Measurements from ENCODE around the gene COL27A1. TPM values are rescaled to one million over a fixed set of nuclear protein-coding genes. Genes with fewer than 3 reads are reported as not detected.

Gene COL27A1
- total and polyA plus RNA-seq, 9 of the 15 experiments (the other 6 are each of a cell fraction or from before 2014, with no cell fraction given): 0.07 TPM; not detected in 8

- no peak for TF ChIP-seq SMC3 (conservative IDR thresholded peaks at IDR 0.05; ENCODE audit: insufficient read depth, low read depth, low read length)
These were observed 14.0 kb downstream of the COL27A1 start (continued) for GRCh38 chr9:114169029-114169951.

DNA sequence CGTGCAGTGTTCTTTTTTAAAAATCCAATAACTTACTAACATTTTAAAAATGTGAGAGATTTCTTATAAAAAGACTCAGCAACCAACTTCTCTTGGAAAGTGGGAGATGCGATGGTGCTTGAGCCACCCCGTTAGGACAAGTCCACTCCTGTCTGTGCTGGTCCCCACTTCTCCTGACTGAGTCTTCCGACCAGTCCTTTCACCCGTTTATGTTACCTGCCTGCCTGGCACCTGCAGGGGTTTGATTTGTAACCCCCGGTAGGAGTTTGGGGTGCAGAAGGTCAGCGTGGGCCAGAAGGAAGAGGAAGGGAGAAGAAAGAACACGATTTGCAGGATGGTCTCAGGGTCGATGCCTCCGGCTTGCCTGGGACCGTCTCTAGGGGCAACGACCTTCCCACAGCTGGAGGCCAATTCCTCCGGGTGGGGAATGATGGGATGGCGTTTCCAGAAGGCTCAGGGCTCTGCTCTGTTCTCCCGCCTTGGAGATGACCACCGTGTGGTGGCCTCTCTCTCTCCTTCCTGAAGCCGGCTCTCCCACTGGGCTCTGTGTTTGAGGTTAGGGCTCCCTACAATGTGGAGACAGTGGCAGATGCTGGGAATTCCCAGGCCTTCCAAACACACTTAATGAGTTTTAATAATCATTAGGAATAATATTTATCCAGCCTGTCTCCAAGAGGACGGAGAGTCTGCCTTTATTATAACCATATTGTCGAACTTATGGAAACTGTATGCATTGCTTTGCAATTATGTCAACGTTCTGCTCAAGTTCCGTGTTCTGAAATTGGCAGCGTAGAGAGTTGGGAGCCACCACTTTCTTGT is 14.8 kb downstream of the COL27A1 start:
- ATAC-seq (no peak), FAIRE-seq (no peak), DNase-seq (ENCODE audit: extremely low read depth in 1 of 4, low spot score in 3 of 4) (no peak)
- ChIA-PET CTCF (ENCODE audit: low intra/inter-chr PET ratio) (no interaction called here), POLR2A (no interaction called here)
- in situ Hi-C loops (cut with MboI) (no loop called here), intact Hi-C loops (cut with micrococcal nuclease) (no loop called here)
- no peak overlapping the region for H3K4me2 ChIP-seq (ENCODE audit: insufficient read depth, low read length)
- no peak overlapping the region for H2AFZ ChIP-seq (ENCODE audit: low read depth, low read length)
- H3K4me1 ChIP-seq (replicated peaks in 1 of 2; ENCODE audit: control insufficient read depth in 2 of 2, insufficient read depth in 2 of 2, low read length in 2 of 2): peaks cover 0 to 4% of the 10 kb centered on the region in 2 experiments; a peak in 1 of 5 replicates
- peaks cover 7 to 52% of the 10 kb centered on the region in 2 experiments; a peak in 3 of 5 replicates for H3K27me3 ChIP-seq (ENCODE audit: control insufficient read depth in 2 of 2, insufficient read depth in 2 of 2, low read length in 2 of 2)
- no peaks in the 10 kb centered on the region for H3K9me3 ChIP-seq (replicated peaks; ENCODE audit: control insufficient read depth, insufficient read depth, low read depth, low read length)
- peaks cover 9% of the 10 kb centered on the region; the same call in 1 of the 2 replicates for H4K20me1 ChIP-seq (replicated peaks; ENCODE audit: control insufficient read depth, insufficient read depth, low read length)
- H3K9me1 ChIP-seq (ENCODE audit: control insufficient read depth, insufficient read depth, low read length): no peaks in the 10 kb centered on the region
- no peak overlapping the region for H3K9ac ChIP-seq (ENCODE audit: insufficient read depth in 1 of 2, low read depth in 2 of 2, low read length in 2 of 2)
- no TSS peak for BruUV-seq (replicated peaks)
- under 1% methylated on average over 19 of the region's 22 CpGs for WGBS (ENCODE audit: insufficient coverage, low coverage, missing lambda C conversion rate)
- H3K4me3 ChIP-seq: no peak overlapping the region
- no peaks in the 10 kb centered on the region for H3K36me3 ChIP-seq (ENCODE audit: control insufficient read depth, insufficient read depth, low read length)
- H3K79me2 ChIP-seq (ENCODE audit: control insufficient read depth, insufficient read depth, low read length): no peaks in the 10 kb centered on the region
- no peak overlapping the region for H3K27ac ChIP-seq (ENCODE audit: extremely low read depth, low read depth, low read length)
- no peak for TF ChIP-seq MXI1 (IDR thresholded peaks at IDR 0.05; ENCODE audit: low read depth, low read length)
- no peak for TF ChIP-seq HOMEZ (CRISPR knock-in tag; IDR thresholded peaks at IDR 0.05)
- no peak for TF ChIP-seq CBFB (CRISPR knock-in tag; IDR thresholded peaks at IDR 0.05)
- TF ChIP-seq, protein P1, sequence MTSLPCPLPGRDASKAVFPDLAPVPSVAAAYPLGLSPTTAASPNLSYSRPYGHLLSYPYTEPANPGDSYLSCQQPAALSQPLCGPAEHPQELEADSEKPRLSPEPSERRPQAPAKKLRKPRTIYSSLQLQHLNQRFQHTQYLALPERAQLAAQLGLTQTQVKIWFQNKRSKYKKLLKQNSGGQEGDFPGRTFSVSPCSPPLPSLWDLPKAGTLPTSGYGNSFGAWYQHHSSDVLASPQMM (CRISPR knock-in tag; IDR thresholded peaks at IDR 0.05): no peak
- no peak for TF ChIP-seq ZBTB8A (IDR thresholded peaks at IDR 0.05; ENCODE audit: partially characterized antibody)
- no peak for TF ChIP-seq ZNF444 (CRISPR knock-in tag; IDR thresholded peaks at IDR 0.05)
- TF ChIP-seq ZNF586 (CRISPR knock-in tag; conservative IDR thresholded peaks at IDR 0.05): no peak
- no peak for TF ChIP-seq BRF1 (IDR thresholded peaks at IDR 0.05; ENCODE audit: borderline replicate concordance, extremely low read depth, insufficient read length)
- TF ChIP-seq ZNF778 (CRISPR knock-in tag; IDR thresholded peaks at IDR 0.05): no peak
- TF ChIP-seq, protein P2, sequence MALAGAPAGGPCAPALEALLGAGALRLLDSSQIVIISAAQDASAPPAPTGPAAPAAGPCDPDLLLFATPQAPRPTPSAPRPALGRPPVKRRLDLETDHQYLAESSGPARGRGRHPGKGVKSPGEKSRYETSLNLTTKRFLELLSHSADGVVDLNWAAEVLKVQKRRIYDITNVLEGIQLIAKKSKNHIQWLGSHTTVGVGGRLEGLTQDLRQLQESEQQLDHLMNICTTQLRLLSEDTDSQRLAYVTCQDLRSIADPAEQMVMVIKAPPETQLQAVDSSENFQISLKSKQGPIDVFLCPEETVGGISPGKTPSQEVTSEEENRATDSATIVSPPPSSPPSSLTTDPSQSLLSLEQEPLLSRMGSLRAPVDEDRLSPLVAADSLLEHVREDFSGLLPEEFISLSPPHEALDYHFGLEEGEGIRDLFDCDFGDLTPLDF (CRISPR knock-in tag; IDR thresholded peaks at IDR 0.05): no peak
- no peak for TF ChIP-seq ZNF785 (CRISPR knock-in tag; IDR thresholded peaks at IDR 0.05)
- no peak for TF ChIP-seq ZNF398 (CRISPR knock-in tag; IDR thresholded peaks at IDR 0.05)

Data from K562 (cell line).